IPS-NIHi11 (cell line): ENCODE results near the gene NPHP4.

Experiments
- DNase-seq: peaks from one replicate; pipeline ENCODE4 v3.0.0; 2012; ENCODE audit warnings: mixed read lengths, low spot score

Gene NPHP4

GRCh38 chr1:5989731-5990271, 2.4 kb downstream of the NPHP4 start:
- no peak for DNase-seq

DNA sequence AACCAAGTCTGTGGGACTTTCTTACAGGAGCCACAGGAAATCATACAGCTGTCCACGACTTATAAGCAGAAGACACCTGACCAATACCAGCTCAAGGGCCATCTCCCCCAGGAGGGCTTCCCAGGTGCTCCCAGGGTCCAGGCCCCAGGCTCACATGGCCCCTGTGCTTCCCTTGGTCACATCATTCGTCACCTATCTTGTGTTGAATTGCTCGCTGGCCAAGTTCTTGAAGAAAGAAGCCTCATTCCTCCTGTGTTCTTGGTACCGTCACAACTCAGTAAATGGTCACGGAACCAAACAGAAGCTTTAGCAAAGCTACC, 3.0 kb downstream of the NPHP4 start:
- no peak for DNase-seq

DNA sequence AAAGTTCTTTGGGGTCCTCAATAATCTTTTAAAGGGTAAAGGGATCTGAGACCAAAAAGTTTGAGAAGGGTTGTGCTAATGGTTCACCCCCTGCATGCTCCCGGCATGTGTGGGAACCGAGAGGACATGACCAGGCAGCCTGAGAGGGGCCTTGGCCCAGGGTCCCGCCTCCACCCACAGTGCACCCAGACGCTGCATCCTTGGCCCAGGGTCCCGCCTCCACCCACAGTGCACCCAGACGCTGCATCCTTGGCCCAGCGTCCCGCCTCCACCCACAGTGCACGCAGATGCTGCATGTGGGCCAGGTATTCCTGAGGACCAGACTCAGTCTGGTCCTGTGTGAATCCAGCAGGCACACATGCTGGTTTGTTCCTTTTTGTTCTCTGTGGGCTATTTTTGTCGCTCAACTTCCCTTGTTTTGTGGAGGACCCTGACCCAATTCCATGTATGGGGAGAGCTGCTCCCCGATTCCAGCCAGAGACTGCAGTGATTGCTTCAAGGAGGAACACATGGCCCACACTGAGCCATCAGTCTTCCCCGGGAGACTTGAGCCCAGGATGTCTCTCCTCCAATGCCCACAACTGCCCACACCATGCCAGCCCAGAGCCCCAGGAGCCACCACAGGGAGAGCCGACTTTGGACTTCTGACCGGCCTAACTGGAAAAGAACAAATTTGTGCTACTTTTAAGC, 3.5 kb downstream of the NPHP4 start:
- no peak for DNase-seq

DNA sequence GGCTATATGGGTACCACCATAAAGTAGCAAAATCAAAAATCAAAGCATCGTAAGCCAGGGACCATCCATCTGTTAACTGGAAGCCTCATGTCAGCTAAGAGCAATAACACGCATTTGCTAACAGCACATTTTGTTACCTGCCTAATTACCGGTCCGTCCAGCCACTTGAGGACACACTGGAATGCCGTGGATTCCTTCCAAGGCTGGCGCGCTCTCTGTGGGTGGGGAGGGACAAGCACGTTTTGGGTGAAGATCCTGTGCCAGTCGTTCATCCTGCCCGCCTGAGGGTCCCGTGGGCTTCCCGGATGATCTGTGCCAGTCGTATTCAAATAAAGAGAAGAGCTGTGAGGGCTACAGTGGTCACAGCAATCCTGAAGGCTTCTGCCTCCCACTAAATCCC, 6.2 kb downstream of the NPHP4 start:
- no peak for DNase-seq

DNA sequence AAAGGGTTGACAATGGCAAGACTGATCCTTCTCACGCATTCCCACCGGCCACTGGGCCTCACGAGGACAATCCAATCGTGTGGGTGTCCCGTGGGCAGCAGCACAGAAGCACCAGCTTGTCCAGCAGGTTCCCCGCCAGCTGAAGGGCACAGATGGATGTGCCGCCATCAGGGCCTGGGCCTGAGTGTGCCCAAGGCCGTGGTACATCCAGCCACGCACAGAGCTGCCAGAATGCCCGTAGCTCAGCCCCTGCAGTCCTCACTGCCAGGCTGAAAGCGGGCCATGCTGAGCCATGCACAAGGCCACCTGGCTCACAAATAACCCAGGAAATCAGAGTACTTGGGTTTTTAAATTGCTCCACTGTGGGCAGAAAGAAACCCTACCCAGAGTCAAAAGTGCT, 7.0 kb downstream of the NPHP4 start:
- DNase-seq, result no peak

- no peak for DNase-seq
Measured at GRCh38 chr1:5983361-5984103, 8.7 kb downstream of the NPHP4 start.

GRCh38 chr1:5982868-5983267, 9.4 kb downstream of the NPHP4 start:
- DNase-seq, result no peak

DNA sequence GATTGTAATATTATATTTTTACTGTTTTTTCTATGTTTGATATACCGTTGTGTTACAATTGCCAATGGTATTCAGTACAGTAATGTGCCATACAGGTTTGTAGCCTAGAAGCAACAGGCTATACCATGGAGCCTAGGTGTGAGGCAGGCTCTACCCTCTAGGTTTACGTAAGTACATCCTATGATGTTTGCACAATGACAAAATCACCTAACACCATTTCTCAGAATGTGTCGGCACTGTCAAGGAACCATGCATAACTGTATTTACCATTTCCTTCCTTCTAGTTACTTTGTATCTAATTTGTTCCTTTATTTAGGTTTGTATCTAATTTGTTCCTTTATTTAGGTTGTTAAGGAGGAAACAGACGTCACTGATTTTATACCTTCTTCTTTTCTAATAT, 9.9 kb downstream of the NPHP4 start:
- DNase-seq, result no peak

DNA sequence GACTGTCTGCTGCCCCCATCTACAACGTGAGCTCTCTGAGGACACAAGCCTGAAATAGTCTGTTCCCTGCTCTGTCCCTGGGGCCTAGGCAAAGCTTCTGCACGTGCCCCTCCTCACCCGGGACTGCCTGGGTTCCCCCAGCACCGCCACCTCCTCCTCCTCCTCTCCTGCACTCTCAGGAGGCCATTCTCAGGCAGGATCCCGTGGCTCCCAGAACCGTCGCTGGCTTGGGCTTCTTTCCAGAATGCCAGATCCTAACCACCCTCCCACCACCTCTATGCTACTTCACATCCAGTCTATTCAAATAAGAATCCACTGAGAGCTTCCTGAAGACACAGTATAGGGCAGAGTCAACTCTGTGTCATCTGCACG, 11.2 kb downstream of the NPHP4 start:
- no peak for DNase-seq

- DNase-seq, result peak; percentile 87
Measured at GRCh38 chr1:5980314-5981008, 11.8 kb downstream of the NPHP4 start.

DNA sequence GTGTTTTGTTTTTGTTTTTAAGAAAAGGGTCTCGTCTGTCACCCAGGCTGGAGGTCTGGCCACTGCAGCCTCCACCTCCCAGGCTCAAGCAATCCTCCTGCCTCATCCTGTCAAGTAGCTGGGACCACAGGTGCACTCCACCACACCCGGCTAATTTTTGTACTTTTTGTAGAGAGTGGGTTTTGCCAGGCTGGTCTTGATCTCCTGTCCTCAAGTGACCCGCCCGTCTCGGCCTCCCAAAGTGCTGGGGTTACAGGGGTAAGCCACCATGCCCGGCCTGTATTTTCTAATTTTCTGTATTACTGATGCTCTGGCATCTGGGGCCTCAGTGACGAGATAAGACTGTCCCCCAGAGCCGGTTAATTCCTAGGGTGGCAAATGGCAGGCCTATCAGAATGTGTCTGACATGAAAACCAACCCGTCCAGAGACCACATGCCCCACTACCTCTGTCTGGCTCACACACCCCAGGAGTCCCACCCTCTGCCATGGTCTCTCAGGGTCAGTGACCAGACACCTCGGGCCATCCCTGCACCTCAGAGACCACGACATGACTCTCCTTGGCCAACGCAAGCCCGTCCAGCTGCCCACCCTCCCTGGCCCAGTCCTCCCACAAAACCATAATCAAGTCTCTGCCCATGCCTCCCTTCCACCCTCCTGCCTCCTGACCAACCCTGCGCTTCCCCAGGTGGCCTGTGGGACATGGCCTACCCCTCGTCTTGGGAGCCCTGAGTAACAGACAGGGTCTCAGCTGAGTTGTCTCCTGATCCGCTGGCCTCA, 12.5 kb downstream of the NPHP4 start:
- no peak for DNase-seq

GRCh38 chr1:5978452-5978851, 13.8 kb downstream of the NPHP4 start:
- no peak for DNase-seq

DNA sequence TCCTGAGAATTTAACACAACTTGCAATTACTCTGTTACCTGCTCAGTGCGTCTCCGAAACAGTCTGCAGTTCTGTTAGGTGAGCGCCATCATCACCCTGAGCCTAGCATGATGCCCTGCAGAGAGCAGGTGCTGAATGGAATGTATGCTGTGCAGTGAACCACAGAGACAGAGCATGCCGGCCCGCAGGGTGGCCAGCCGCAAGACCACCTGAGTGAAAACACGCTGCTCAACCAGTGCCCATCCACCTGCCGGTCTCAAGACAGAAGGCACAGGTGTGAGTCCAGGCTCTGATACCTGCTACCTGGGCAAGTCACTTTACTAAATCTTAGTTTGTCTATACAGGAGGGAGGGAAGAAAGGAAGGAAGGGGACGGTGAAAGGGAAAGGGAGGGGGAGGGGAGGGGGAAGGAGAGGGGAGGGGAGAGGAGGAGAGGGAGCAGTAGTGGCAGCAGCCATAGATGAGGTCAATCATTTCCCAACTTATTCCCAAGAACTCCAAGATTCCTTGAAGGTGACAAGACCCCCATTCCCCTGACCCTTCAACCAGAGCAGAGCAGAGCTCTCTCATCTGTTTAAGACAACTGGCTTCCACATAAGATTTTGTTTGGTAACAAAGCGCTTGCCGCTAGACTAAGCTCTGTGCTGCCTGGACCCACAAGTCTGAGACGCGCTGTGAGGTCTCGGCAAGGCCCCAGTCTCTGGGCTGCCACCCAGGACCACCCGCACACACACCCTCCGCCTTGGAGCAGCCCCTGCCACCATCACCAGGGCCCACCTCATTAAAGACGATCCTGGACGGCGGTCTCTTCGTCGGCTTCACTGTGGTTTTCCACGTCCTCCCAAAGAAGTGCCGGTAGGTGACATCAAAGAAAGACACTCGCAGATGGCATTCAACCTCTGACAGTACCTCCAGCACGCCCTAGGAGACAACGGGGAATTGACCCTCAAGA, 14.5 kb downstream of the NPHP4 start:
- DNase-seq, result no peak

DNA sequence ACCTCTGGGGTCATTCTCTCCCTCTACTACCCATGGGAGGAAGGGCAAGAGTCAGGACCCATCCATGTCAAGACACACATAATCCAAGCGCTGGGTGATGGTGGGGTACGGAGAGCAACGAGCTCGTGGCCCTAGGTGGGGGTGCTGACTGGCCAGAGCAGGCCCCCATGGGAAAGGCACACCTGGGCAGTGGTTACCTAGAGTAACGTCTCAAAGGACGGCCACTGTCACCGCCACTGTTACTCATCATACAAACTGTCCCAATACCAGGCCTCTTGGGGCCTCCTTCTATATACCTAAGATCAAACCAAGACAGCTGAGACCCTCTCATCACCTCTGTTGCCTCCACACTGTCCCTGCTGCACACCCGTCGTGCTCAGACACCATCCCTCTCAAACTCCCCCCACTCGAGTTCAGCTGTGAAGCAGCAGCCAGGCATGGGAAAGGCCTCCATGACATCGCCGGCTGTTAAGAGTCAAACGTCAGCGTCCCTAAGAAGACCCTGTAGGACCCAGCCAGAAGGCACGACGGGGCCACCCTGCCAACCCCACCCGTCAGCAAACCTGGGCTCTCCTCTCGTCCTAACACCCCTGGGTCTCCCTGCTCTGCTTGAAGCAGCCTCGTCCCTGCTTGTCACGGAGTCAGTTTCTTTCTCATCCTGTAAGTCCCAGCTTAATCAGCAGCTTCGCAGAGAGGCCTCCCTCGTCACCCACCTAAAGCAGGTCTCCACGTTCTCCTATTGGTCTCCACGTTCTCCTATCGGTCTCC, 15.3 kb downstream of the NPHP4 start:
- DNase-seq, result no peak

DNA sequence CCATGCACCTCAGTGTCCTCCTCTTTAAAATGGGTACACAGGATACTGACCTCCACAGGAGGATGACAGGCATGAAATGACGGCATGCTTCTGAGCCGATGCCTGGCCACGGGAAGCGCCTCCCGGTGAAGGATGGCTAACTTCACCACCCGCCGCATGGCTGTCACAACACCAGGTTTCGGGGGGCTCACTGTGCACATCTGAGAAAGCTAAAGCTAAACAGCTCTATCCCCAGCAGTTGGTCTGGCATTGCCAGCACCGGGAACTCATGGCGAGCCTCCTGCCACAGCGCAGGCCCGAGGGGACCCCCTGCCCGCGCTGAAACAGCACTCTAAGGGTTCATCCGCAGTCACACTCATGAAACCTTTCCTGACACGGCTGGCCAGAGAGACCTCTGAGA, 16.0 kb downstream of the NPHP4 start:
- no peak for DNase-seq

GRCh38 chr1:5975133-5975880, 16.9 kb downstream of the NPHP4 start:
- DNase-seq, result peak; percentile 62

DNA sequence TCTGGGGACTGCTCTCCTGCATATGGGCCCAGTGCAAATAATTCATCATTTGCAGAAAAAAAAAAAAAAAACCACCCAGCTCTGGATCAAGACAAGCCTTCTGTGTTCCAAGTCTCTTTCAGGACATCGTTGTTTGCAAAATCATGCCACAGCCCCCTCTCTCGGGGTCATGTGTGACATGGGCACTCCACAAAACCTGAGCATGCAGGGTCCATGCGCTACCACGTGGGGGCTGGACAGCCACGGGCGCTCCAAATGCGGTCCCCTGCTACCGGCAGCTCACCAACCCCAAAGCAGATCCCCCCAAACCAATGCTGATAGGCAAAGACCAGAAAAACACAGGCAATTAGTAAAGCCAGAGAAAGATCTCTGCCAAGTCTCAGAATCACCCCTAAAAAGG, 17.6 kb downstream of the NPHP4 start:
- no peak for DNase-seq

DNA sequence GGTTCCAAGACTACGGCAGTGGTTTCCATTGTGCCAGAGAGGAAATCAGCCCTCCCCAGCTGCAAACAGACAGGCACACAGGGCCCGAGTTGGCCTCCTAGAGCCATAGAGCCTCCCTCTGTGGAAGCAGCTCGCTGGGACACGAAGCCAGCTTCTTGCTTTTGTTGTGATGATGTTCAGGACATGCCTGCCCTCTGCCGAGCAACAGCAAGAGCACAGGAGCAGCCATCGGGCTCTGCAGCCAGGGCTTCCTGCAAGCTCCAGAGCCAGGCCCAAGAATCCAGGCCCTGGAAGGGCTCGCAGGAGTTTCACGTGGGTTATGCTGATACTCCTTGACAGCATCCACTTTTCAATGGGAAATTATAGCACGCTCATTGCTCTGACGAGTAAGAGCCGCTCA, 18.5 kb downstream of the NPHP4 start:
- DNase-seq, result no peak

DNA sequence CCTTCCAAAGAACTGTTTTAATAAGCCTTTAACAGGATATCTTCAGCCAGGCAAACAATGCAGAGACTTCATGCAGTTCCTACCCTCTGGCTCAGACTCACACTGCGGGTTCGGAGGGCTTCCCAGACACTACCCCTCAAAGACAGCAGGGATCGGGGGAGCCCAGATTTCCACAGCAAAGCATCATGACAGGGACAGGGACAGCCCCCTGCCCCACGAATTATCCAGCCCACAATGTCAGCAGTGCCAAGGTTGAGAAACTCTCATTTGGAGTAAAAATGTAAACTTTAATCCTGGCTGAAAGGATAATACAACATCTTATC, 20.1 kb downstream of the NPHP4 start:
- DNase-seq, result no peak
